Measurements from ENCODE around the gene PIK3R2.

PIK3R2 gene

GRCh38 chr19:18140473-18140872 is 12.5 kb upstream of the PIK3R2 start:
- TF ChIP-seq CREB5 (CRISPR knock-in tag; IDR thresholded peaks at IDR 0.05; ENCODE audit: low read depth) (no peak), TCF4 (CRISPR knock-in tag; IDR thresholded peaks at IDR 0.05; ENCODE audit: borderline replicate concordance) (no peak), ZC3H10 (CRISPR knock-in tag; IDR thresholded peaks at IDR 0.05) (no peak), OSR1 (CRISPR knock-in tag; IDR thresholded peaks at IDR 0.05) (no peak), ZFP3 (CRISPR knock-in tag; IDR thresholded peaks at IDR 0.05) (no peak), POU6F1 (CRISPR knock-in tag; IDR thresholded peaks at IDR 0.05; ENCODE audit: borderline replicate concordance, low read depth) (no peak), ZNF8 (CRISPR knock-in tag; IDR thresholded peaks at IDR 0.05) (no peak), PPARA (CRISPR knock-in tag; IDR thresholded peaks at IDR 0.05; ENCODE audit: borderline replicate concordance) (no peak), ZFP30 (CRISPR knock-in tag; IDR thresholded peaks at IDR 0.05) (no peak), TSHZ2 (CRISPR knock-in tag; IDR thresholded peaks at IDR 0.05) (no peak), ARNTL (CRISPR knock-in tag; IDR thresholded peaks at IDR 0.05; ENCODE audit: borderline replicate concordance, low read depth) (no peak), ZNF565 (CRISPR knock-in tag; conservative IDR thresholded peaks at IDR 0.05; ENCODE audit: low read depth) (no peak), TOX (CRISPR knock-in tag; IDR thresholded peaks at IDR 0.05; ENCODE audit: borderline replicate concordance) (no peak)
- TF ChIP-seq, protein P1, sequence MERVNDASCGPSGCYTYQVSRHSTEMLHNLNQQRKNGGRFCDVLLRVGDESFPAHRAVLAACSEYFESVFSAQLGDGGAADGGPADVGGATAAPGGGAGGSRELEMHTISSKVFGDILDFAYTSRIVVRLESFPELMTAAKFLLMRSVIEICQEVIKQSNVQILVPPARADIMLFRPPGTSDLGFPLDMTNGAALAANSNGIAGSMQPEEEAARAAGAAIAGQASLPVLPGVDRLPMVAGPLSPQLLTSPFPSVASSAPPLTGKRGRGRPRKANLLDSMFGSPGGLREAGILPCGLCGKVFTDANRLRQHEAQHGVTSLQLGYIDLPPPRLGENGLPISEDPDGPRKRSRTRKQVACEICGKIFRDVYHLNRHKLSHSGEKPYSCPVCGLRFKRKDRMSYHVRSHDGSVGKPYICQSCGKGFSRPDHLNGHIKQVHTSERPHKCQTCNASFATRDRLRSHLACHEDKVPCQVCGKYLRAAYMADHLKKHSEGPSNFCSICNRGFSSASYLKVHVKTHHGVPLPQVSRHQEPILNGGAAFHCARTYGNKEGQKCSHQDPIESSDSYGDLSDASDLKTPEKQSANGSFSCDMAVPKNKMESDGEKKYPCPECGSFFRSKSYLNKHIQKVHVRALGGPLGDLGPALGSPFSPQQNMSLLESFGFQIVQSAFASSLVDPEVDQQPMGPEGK (CRISPR knock-in tag; IDR thresholded peaks at IDR 0.05; ENCODE audit: borderline replicate concordance), result no peak
- TF ChIP-seq, protein P2, sequence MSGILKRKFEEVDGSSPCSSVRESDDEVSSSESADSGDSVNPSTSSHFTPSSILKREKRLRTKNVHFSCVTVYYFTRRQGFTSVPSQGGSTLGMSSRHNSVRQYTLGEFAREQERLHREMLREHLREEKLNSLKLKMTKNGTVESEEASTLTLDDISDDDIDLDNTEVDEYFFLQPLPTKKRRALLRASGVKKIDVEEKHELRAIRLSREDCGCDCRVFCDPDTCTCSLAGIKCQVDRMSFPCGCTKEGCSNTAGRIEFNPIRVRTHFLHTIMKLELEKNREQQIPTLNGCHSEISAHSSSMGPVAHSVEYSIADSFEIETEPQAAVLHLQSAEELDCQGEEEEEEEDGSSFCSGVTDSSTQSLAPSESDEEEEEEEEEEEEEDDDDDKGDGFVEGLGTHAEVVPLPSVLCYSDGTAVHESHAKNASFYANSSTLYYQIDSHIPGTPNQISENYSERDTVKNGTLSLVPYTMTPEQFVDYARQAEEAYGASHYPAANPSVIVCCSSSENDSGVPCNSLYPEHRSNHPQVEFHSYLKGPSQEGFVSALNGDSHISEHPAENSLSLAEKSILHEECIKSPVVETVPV (CRISPR knock-in tag; IDR thresholded peaks at IDR 0.05), result no peak
- ATAC-seq, result no peak

DNA sequence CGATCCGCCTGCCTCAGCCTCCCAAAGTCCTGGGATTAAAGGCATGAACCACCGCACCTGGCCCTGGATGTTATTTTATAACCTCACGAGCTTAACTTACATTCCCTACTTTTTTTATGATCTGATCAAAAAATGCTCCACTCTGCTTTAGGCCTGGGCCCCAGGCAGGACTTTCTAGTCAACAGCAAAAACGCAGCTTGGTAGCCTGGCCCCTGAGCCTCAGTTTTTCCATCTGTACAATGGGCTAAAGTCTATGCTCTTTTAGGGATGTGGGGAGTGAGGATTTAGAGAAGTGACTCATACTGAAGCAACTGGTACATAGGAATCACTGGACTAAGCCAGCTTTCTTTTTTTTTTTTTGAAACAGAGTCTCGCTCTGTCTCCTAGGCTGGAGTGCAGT is 11.9 kb upstream of the PIK3R2 start:
- no peak for ATAC-seq
- TF ChIP-seq SNAI2 (CRISPR knock-in tag; IDR thresholded peaks at IDR 0.05) (no peak), RARB (CRISPR knock-in tag; IDR thresholded peaks at IDR 0.05) (no peak), CSDC2 (CRISPR knock-in tag; IDR thresholded peaks at IDR 0.05) (no peak), GLIS3 (CRISPR knock-in tag; IDR thresholded peaks at IDR 0.05) (no peak)

- no peak for ATAC-seq
- TF ChIP-seq PPARA (CRISPR knock-in tag; IDR thresholded peaks at IDR 0.05; ENCODE audit: borderline replicate concordance), result no peak
- TF ChIP-seq CSDC2 (CRISPR knock-in tag; IDR thresholded peaks at IDR 0.05), result no peak
- peak; percentile 98 for TF ChIP-seq ZFP3 (CRISPR knock-in tag; IDR thresholded peaks at IDR 0.05)
- no peak for TF ChIP-seq ZNF565 (CRISPR knock-in tag; conservative IDR thresholded peaks at IDR 0.05; ENCODE audit: low read depth)
- TF ChIP-seq OSR1 (CRISPR knock-in tag; IDR thresholded peaks at IDR 0.05), result no peak
Observed at GRCh38 chr19:18143902-18144301, 9.1 kb upstream of the PIK3R2 start.

DNA sequence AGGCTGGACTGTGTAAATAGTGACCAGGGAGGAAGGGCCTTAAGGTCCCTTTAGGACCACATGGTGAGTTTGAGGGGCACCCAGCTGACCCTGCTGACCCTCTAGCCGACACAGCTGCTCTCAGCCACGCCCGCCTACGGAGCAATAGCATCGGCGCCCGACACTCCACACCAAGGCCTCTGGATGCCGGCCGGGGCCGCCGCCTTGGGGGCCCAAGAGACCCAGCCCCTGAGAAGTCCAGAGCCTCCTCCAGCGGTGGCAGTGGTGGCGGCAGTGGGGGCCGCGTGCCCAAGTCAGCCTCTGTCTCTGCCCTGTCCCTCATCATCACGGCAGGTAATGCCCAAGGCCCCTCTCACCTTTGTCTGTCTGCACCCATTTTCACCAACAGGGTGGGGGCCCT is 8.6 kb upstream of the PIK3R2 start:
- no peak for ATAC-seq
- TF ChIP-seq ZNF565 (CRISPR knock-in tag; conservative IDR thresholded peaks at IDR 0.05; ENCODE audit: low read depth), result no peak
- TF ChIP-seq, protein P1 (CRISPR knock-in tag; IDR thresholded peaks at IDR 0.05; ENCODE audit: borderline replicate concordance), result no peak
- no peak for TF ChIP-seq CSDC2 (CRISPR knock-in tag; IDR thresholded peaks at IDR 0.05)
